DMS 273 (cell line): ENCODE data around the gene LIN7A.

Experiments
- DNase-seq: peaks from one replicate; lab custom pipeline; 2025; ENCODE audit not compliant: unreplicated experiment; lab: John Stamatoyannopoulos, UW

The LIN7A gene

GRCh38 chr12:80860928-80861327, 76.8 kb downstream of the LIN7A start:
- DNase-seq: no peak

- DNase-seq: no peak
These were observed 77.5 kb downstream of the LIN7A start for GRCh38 chr12:80860206-80860605.

- no peak for DNase-seq
These were observed 79.4 kb downstream of the LIN7A start for GRCh38 chr12:80858356-80858755.

- no peak for DNase-seq
These were observed 80.4 kb downstream of the LIN7A start for GRCh38 chr12:80857311-80857710.

- DNase-seq: no peak
These were observed 88.4 kb downstream of the LIN7A start for GRCh38 chr12:80849337-80849736.

- DNase-seq: no peak
These were observed 88.9 kb downstream of the LIN7A start for GRCh38 chr12:80848858-80849257.

GRCh38 chr12:80847575-80847974, 90.2 kb downstream of the LIN7A start:
- no peak for DNase-seq

GRCh38 chr12:80846952-80847351, 90.8 kb downstream of the LIN7A start:
- DNase-seq: no peak

- no peak for DNase-seq
These were observed 92.1 kb downstream of the LIN7A start for GRCh38 chr12:80845639-80846038.

GRCh38 chr12:80843969-80844368, 93.8 kb downstream of the LIN7A start:
- no peak for DNase-seq

GRCh38 chr12:80838708-80839107, 99.0 kb downstream of the LIN7A start:
- DNase-seq: no peak

- no peak for DNase-seq
These were observed 99.6 kb downstream of the LIN7A start for GRCh38 chr12:80838024-80838658.

GRCh38 chr12:80837342-80837978, 100.3 kb downstream of the LIN7A start:
- peak; percentile 60 for DNase-seq

- no peak for DNase-seq
These were observed 103.0 kb downstream of the LIN7A start for GRCh38 chr12:80834724-80835123.

- no peak for DNase-seq
These were observed 107.1 kb downstream of the LIN7A start for GRCh38 chr12:80830533-80831088.

GRCh38 chr12:80829767-80830166, 108.0 kb downstream of the LIN7A start:
- DNase-seq: no peak

- no peak for DNase-seq
These were observed 112.2 kb downstream of the LIN7A start for GRCh38 chr12:80825506-80825905.

- DNase-seq: no peak
These were observed 114.3 kb downstream of the LIN7A start for GRCh38 chr12:80823393-80823792.

- no peak for DNase-seq
These were observed 116.2 kb downstream of the LIN7A start for GRCh38 chr12:80821513-80822000.

GRCh38 chr12:80818878-80819277, 118.9 kb downstream of the LIN7A start:
- no peak for DNase-seq

- no peak for DNase-seq
These were observed 122.4 kb downstream of the LIN7A start for GRCh38 chr12:80815351-80815750.

GRCh38 chr12:80814453-80814852, 123.3 kb downstream of the LIN7A start:
- no peak for DNase-seq
